A549 (cell line): ENCODE results near the gene RAB37. TPM values are rescaled to one million over a fixed set of nuclear protein-coding genes. Genes with fewer than 3 reads are reported as not detected.

Experiments used
- ATAC-seq, 2 experiments: fragments of 200-7000 bp in 1 of 2; fragments of >200 bp in 1 of 2; cut with Nextera tagmentation in 1 of 2; cut with Tn5 transposase in 1 of 2; 3 replicates each; pipeline versions ENCODE4 v1.8.0 to v1.9.1; 2018 to 2020; ENCODE audit warnings: mild to moderate bottlenecking in 1 of 2, moderate library complexity in 1 of 2
- CTCF ChIA-PET: fragments of 300-600 bp; sonication (Branson Sonifier 250); formaldehyde crosslinking; extraction: SDS; loops from one replicate; lab custom pipeline; 2021; ENCODE audit warnings: antibody characterized with exemption, inconsistent platforms; lab: Yijun Ruan, JAX
- POLR2A ChIA-PET: fragments of 350-600 bp; formaldehyde crosslinking; extraction: SDS; loops from one replicate; lab custom pipeline; 2021; ENCODE audit warnings: antibody characterized with exemption, inconsistent platforms; lab: Yijun Ruan, JAX
- DNase-seq, 2 experiments: peaks; one replicate each; pipeline versions ENCODE4 v3.0.0 to v3.0.0-alpha.2; 2011 to 2016; ENCODE audit warnings: low read depth in 1 of 2, low spot score in 1 of 2
- FAIRE-seq: peaks from 2 replicates; lab custom pipeline; 2011; peaks lifted over from hg19 to GRCh38; lab: Jason Lieb, UNC
- H3K27ac ChIP-seq, 2 experiments: fragments of >200 bp; sonication (Bioruptor Twin); formaldehyde crosslinking; 3 replicates each; pipeline ENCODE4 v1.5.1; 2016 to 2017
- H3K4me1 ChIP-seq: fragments of >200 bp; sonication (Bioruptor Twin); formaldehyde crosslinking; 3 replicates; pipeline ENCODE4 v1.6.1; 2016
- H3K4me2 ChIP-seq: fragments of >200 bp; sonication (Bioruptor Twin); formaldehyde crosslinking; 3 replicates; pipeline ENCODE4 v1.6.1; 2016
- H3K4me3 ChIP-seq: fragments of >200 bp; sonication (Bioruptor Twin); formaldehyde crosslinking; 3 replicates; pipeline ENCODE4 v1.5.1; 2016
- H3K9me3 ChIP-seq: fragments of >200 bp; sonication (Bioruptor Twin); formaldehyde crosslinking; 3 replicates; pipeline ENCODE4 v1.6.1; 2016
- ATOH8 ChIP-seq: fragments of 250-450 bp; sonication (Bioruptor Pico); IDR thresholded peaks from 2 replicates; pipeline ENCODE4 v1.5.0; 2020; ENCODE audit warnings: low read depth, mild to moderate bottlenecking, moderate library complexity
- BCL3 ChIP-seq: fragments of >200 bp; sonication (Bioruptor Twin); formaldehyde crosslinking; IDR thresholded peaks from 3 replicates; pipeline ENCODE4 v1.6.1; 2016
- BHLHE40 ChIP-seq: IDR thresholded peaks from 2 replicates; pipeline ENCODE4 v1.6.1; 2012; ENCODE audit warnings: low read depth, low read length, inconsistent platforms
- CBX2 ChIP-seq: fragments of 200-600 bp; sonication (generic); IDR thresholded peaks from 2 replicates; pipeline ENCODE4 v1.6.1; 2016; ENCODE audit warnings: low read depth, mild to moderate bottlenecking, borderline replicate concordance
- CHD2 ChIP-seq: fragments of 150-350 bp; IDR thresholded peaks from 2 replicates; pipeline ENCODE4 v1.6.1; 2014; ENCODE audit warnings: low read length; ENCODE audit not compliant: partially characterized antibody
- CHD4 ChIP-seq: fragments of 200-600 bp; sonication (generic); IDR thresholded peaks from 2 replicates; pipeline ENCODE4 v1.6.1; 2016; ENCODE audit warnings: antibody characterized with exemption, mild to moderate bottlenecking, borderline replicate concordance
- E2F6 ChIP-seq: IDR thresholded peaks from 2 replicates; pipeline ENCODE4 v1.6.1; 2012; ENCODE audit warnings: low read depth, borderline replicate concordance
- EHF ChIP-seq: fragments of 250-450 bp; sonication (Bioruptor Pico); IDR thresholded peaks from 2 replicates; pipeline ENCODE4 v1.5.0; 2020; ENCODE audit warnings: mild to moderate bottlenecking
- ELK1 ChIP-seq: fragments of 150-350 bp; IDR thresholded peaks from 2 replicates; pipeline ENCODE4 v1.6.1; 2014; ENCODE audit warnings: low read depth, mild to moderate bottlenecking, low read length
- FOSL2 ChIP-seq, 2 experiments: fragments of 450-650 bp in 1 of 2; fragments of >200 bp in 1 of 2; sonication (Bioruptor Twin) in 1 of 2; formaldehyde crosslinking; IDR thresholded peaks; 2 replicates each; pipeline versions ENCODE4 v1.5.0 to v1.6.1; 2016 to 2020; ENCODE audit warnings: mild to moderate bottlenecking in 1 of 2, moderate library complexity in 1 of 2
- GATA3 ChIP-seq: IDR thresholded peaks from 2 replicates; pipeline ENCODE4 v1.6.1; 2012; ENCODE audit warnings: borderline replicate concordance
- HOXA7 ChIP-seq: fragments of 250-450 bp; sonication (Bioruptor Pico); IDR thresholded peaks from 2 replicates; pipeline ENCODE4 v1.5.0; 2020; ENCODE audit warnings: mild to moderate bottlenecking, moderate library complexity
- JUN ChIP-seq, 2 experiments: fragments of >200 bp; sonication (Bioruptor Twin); formaldehyde crosslinking; IDR thresholded peaks; 2 replicates in 1 of 2; 3 replicates in 1 of 2; pipeline ENCODE4 v1.6.1; 2016 to 2017
- MAFK ChIP-seq: fragments of 450-650 bp; IDR thresholded peaks from 2 replicates; pipeline ENCODE4 v1.6.1; 2014; ENCODE audit not compliant: partially characterized antibody
- MAX ChIP-seq: IDR thresholded peaks from 2 replicates; pipeline ENCODE4 v1.6.1; 2012
- MAZ ChIP-seq: fragments of 150-350 bp; IDR thresholded peaks from 2 replicates; pipeline ENCODE4 v1.6.1; 2014; ENCODE audit warnings: antibody characterized with exemption, low read depth, low read length, borderline replicate concordance
- NPAS2 ChIP-seq: fragments of 250-450 bp; sonication (Bioruptor Pico); IDR thresholded peaks from 2 replicates; pipeline ENCODE4 v1.8.0; 2022; ENCODE audit warnings: mild to moderate bottlenecking, moderate library complexity, borderline replicate concordance
- PBX3 ChIP-seq: IDR thresholded peaks from 2 replicates; pipeline ENCODE4 v1.6.1; 2012
- PHF8 ChIP-seq: fragments of 200-600 bp; sonication (generic); IDR thresholded peaks from 2 replicates; pipeline ENCODE4 v1.6.1; 2016; ENCODE audit warnings: low read depth, mild to moderate bottlenecking, antibody characterized with exemption, moderate library complexity, borderline replicate concordance
- RARB ChIP-seq: fragments of 250-450 bp; sonication (Bioruptor Pico); IDR thresholded peaks from 2 replicates; pipeline ENCODE4 v1.8.0; 2021; ENCODE audit warnings: mild to moderate bottlenecking, moderate library complexity
- RCOR1 ChIP-seq: fragments of 150-350 bp; IDR thresholded peaks from 2 replicates; pipeline ENCODE4 v1.6.1; 2014; ENCODE audit warnings: antibody characterized with exemption, low read length, low read depth
- REST ChIP-seq: fragments of 200-600 bp; sonication (generic); IDR thresholded peaks from 2 replicates; pipeline ENCODE4 v1.6.1; 2016; ENCODE audit warnings: antibody characterized with exemption, mild to moderate bottlenecking, moderate library complexity
- TFCP2L1 ChIP-seq: fragments of 250-450 bp; sonication (Bioruptor Pico); IDR thresholded peaks from 2 replicates; pipeline ENCODE4 v1.5.0; 2021; ENCODE audit warnings: mild to moderate bottlenecking
- ZNF302 ChIP-seq: fragments of 250-450 bp; sonication (Bioruptor Pico); IDR thresholded peaks from 2 replicates; pipeline ENCODE4 v1.9.0; 2021; ENCODE audit warnings: inconsistent platforms, mild to moderate bottlenecking, moderate library complexity
- WGBS: methylation state at CpG from one replicate; pipeline ENCODE4 v1.1.6; 2017; ENCODE audit errors: missing lambda C conversion rate; 5-methylcytosine and 5-hydroxymethylcytosine counted together
- polyA plus RNA-seq, 4 experiments: library from polyadenylated mRNA; depleted of rRNA in 3 of 4; stranded (reverse); fragments of >200 nt; fragmentation: RNase III in 1 of 4; extraction: RNeasy Plus Mini Kit Qiagen cat#74134 plus additional on column Dnase treatment in 1 of 4; gene quantifications; 2 replicates in 3 of 4; 3 replicates in 1 of 4; pipeline ENCODE4 v1.2.3, GENCODE V29; 2011 to 2017

Gene RAB37
- polyA plus RNA-seq, 2 of the 4 experiments (the other 2 are of a cell fraction) = 2.4 to 15.8 TPM

GRCh38 chr17:74775409-74776043 lies 38.5 kb downstream of the RAB37 start (continued):
- no peak for TF ChIP-seq REST
- TF ChIP-seq CHD2 = no peak
- no peak for TF ChIP-seq MAX
- TF ChIP-seq JUN (IDR thresholded peaks at IDR 0.05) = no peak
- no peak for TF ChIP-seq CBX2
- TF ChIP-seq CHD4 = no peak
- TF ChIP-seq NPAS2 (CRISPR knock-in tag) = no peak
- TF ChIP-seq ATOH8 (CRISPR knock-in tag) = no peak
- no peak for TF ChIP-seq RCOR1
- no peak for TF ChIP-seq EHF (CRISPR knock-in tag)

GRCh38 chr17:74776044-74776962 lies 39.2 kb downstream of the RAB37 start, which contains the start of gene NAT9:
Gene NAT9, minus strand, starts transcription at chr17:74776345. Its CDS starts 647 bp downstream, at chr17:74775698.
- peak; percentile 84 to 92 for ATAC-seq
- 2% methylated on average over 32 of the region's 64 CpGs for WGBS
- FAIRE-seq = no peak
- POLR2A ChIA-PET = interaction anchor here (0.7 to 1.9 kb wide), 7 partner anchors 12 to 119 kb away, joined by 3 to 15 read pairs (median 5); partner anchors contain the start of gene FDXR
- peak within 1 kb of the TSS; percentile 89 to 92 for H3K27ac ChIP-seq
- peaks cover 31% of the 10 kb centered on the region for H3K4me1 ChIP-seq
- H3K4me2 ChIP-seq = peak within 1 kb of the TSS; percentile 94
- H3K4me3 ChIP-seq = peak within 1 kb of the TSS; percentile 69
- H3K9me3 ChIP-seq = no peaks in the 10 kb centered on the region
- CTCF ChIA-PET = interaction anchor here (1.2 to 53.6 kb wide), 7 partner anchors 13 to 186 kb away, joined by 3 to 1302 read pairs (median 107); partner anchors contain the start of genes FDXR, GRIN2C, NHERF1 and RAB37
- DNase-seq = peak; percentile 97 to 99
- TF ChIP-seq E2F6 (peak; percentile 89), EHF (CRISPR knock-in tag) (no peak), TFCP2L1 (CRISPR knock-in tag) (no peak), CHD2 (no peak), RARB (CRISPR knock-in tag) (no peak), NPAS2 (CRISPR knock-in tag) (no peak), ZNF302 (CRISPR knock-in tag) (no peak), BCL3 (peak; percentile 86; the same call in 2 of the 3 replicates), BHLHE40 (no peak), MAZ (peak; percentile 56; the same call in 1 of the 2 replicates), FOSL2 (IDR thresholded peaks at IDR 0.05) (no peak), FOSL2 (CRISPR knock-in tag; IDR thresholded peaks at IDR 0.05) (no peak), ELK1 (0 out of 2 replicates have a peak, but pooled peaks have one; percentile 29), JUN (IDR thresholded peaks at IDR 0.05) (peak; percentile 70 to 88; a peak in 4 of 5 replicates), PHF8 (peak; percentile 67), MAFK (no peak), CBX2 (no peak), PBX3 (peak; percentile 68), MAX (peak; percentile 94), GATA3 (no peak), HOXA7 (CRISPR knock-in tag) (no peak)
